ENCODE data around the gene APOD.
"Not testable (repeated sequence)": the region's sequence is repeated elsewhere in the genome, so short reads cannot be mapped to it uniquely, and the experiment has no call there.

- not testable (repeated sequence) for TF ChIP-seq ZNF565 (CRISPR knock-in tag; conservative IDR thresholded peaks at IDR 0.05; ENCODE audit: low read depth); ARNTL (CRISPR knock-in tag; IDR thresholded peaks at IDR 0.05; ENCODE audit: borderline replicate concordance, low read depth); ESRRG (CRISPR knock-in tag; IDR thresholded peaks at IDR 0.05); ZFP30 (CRISPR knock-in tag; IDR thresholded peaks at IDR 0.05); ZNF70 (CRISPR knock-in tag; IDR thresholded peaks at IDR 0.05); ISL1 (CRISPR knock-in tag; IDR thresholded peaks at IDR 0.05); PPARA (CRISPR knock-in tag; IDR thresholded peaks at IDR 0.05; ENCODE audit: borderline replicate concordance)
- TF ChIP-seq, protein P1, sequence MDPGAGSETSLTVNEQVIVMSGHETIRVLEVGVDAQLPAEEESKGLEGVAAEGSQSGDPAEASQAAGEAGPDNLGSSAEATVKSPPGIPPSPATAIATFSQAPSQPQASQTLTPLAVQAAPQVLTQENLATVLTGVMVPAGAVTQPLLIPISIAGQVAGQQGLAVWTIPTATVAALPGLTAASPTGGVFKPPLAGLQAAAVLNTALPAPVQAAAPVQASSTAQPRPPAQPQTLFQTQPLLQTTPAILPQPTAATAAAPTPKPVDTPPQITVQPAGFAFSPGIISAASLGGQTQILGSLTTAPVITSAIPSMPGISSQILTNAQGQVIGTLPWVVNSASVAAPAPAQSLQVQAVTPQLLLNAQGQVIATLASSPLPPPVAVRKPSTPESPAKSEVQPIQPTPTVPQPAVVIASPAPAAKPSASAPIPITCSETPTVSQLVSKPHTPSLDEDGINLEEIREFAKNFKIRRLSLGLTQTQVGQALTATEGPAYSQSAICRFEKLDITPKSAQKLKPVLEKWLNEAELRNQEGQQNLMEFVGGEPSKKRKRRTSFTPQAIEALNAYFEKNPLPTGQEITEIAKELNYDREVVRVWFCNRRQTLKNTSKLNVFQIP (CRISPR knock-in tag; IDR thresholded peaks at IDR 0.05; ENCODE audit: borderline replicate concordance, low read depth) = not testable (repeated sequence)
- TF ChIP-seq, protein P2, sequence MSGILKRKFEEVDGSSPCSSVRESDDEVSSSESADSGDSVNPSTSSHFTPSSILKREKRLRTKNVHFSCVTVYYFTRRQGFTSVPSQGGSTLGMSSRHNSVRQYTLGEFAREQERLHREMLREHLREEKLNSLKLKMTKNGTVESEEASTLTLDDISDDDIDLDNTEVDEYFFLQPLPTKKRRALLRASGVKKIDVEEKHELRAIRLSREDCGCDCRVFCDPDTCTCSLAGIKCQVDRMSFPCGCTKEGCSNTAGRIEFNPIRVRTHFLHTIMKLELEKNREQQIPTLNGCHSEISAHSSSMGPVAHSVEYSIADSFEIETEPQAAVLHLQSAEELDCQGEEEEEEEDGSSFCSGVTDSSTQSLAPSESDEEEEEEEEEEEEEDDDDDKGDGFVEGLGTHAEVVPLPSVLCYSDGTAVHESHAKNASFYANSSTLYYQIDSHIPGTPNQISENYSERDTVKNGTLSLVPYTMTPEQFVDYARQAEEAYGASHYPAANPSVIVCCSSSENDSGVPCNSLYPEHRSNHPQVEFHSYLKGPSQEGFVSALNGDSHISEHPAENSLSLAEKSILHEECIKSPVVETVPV (CRISPR knock-in tag; IDR thresholded peaks at IDR 0.05) = not testable (repeated sequence)
These were observed 39.7 kb upstream of the APOD start for GRCh38 chr3:195623217-195623965.
